HEK293T (cell line): ENCODE results near the gene ADGRL3.

Source experiments
- FOXK2 ChIP-seq: fragments of 450-650 bp; IDR thresholded peaks from 2 replicates; pipeline ENCODE4 v1.6.1; 2016; ENCODE audit warnings: mild to moderate bottlenecking
- FOXM1 ChIP-seq: fragments of 450-650 bp; IDR thresholded peaks from 2 replicates; pipeline ENCODE4 v1.6.1; 2017; ENCODE audit warnings: mild to moderate bottlenecking, borderline replicate concordance
- SP1 ChIP-seq: fragments of 450-650 bp; IDR thresholded peaks from 2 replicates; pipeline ENCODE4 v1.6.1; 2017
- TARDBP ChIP-seq: fragments of 450-650 bp; IDR thresholded peaks from 2 replicates; pipeline ENCODE4 v1.6.1; 2016

- TF ChIP-seq TARDBP (no peak), FOXK2 (no peak), FOXM1 (no peak), SP1 (no peak)
These were observed 107.9 kb downstream of the ADGRL3 start for GRCh38 chr4:61308033-61308432.
